22Rv1 (cell line): Measurements from ENCODE around the gene BNIP1.

Experiments used
- ZFX ChIP-seq: fragments of 450-650 bp; IDR thresholded peaks from 2 replicates; pipeline ENCODE4 v1.6.1; 2017; ENCODE audit warnings: antibody characterized with exemption, borderline replicate concordance
- TF ChIP-seq, protein P1 (sequence below): fragments of 450-650 bp; IDR thresholded peaks from 2 replicates; pipeline ENCODE4 v1.5.1; 2017; ENCODE audit warnings: mild to moderate bottlenecking

DNA sequence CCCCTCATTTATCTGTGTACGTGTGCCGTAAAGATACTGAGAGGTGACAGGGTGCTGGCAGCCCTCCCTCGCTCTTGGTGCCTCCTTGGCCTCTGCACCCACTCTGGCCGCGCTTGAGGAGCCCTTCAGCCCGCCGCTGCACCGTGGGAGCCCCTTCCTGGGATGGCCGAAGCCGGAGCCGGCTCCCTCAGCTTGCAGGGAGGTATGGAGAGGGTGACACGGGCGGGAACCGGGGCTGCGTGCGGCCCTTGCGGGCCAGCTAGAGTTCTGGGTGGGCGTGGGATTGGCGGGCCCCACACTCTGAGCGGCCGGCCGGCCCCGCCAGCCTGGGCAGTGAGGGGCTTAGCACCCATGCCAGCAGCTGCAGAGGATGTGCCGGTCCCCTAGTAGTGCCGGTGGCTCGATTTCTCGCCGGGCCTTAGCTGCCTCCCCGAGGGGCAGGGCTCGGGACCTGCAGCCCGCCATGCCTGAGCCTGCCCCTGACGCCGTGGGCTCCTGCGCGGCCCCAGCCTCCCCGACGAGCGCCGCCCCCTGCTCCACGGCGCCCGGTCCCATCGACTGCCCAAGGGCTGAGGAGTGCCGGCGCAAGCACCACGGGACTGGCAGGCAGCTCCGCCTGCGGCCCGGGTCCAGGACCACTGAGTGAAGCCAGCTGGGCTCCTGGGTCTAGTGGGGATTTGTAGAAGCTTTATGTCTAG, 69.1 kb downstream of the BNIP1 start:
- TF ChIP-seq, protein P1, sequence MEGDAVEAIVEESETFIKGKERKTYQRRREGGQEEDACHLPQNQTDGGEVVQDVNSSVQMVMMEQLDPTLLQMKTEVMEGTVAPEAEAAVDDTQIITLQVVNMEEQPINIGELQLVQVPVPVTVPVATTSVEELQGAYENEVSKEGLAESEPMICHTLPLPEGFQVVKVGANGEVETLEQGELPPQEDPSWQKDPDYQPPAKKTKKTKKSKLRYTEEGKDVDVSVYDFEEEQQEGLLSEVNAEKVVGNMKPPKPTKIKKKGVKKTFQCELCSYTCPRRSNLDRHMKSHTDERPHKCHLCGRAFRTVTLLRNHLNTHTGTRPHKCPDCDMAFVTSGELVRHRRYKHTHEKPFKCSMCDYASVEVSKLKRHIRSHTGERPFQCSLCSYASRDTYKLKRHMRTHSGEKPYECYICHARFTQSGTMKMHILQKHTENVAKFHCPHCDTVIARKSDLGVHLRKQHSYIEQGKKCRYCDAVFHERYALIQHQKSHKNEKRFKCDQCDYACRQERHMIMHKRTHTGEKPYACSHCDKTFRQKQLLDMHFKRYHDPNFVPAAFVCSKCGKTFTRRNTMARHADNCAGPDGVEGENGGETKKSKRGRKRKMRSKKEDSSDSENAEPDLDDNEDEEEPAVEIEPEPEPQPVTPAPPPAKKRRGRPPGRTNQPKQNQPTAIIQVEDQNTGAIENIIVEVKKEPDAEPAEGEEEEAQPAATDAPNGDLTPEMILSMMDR: no peak
- TF ChIP-seq ZFX: no peak
